ENCODE results near the gene BCL2.
"Not testable (repeated sequence)": the region's sequence is repeated elsewhere in the genome, so short reads cannot be mapped to it uniquely, and the experiment has no call there.

The BCL2 gene

DNA sequence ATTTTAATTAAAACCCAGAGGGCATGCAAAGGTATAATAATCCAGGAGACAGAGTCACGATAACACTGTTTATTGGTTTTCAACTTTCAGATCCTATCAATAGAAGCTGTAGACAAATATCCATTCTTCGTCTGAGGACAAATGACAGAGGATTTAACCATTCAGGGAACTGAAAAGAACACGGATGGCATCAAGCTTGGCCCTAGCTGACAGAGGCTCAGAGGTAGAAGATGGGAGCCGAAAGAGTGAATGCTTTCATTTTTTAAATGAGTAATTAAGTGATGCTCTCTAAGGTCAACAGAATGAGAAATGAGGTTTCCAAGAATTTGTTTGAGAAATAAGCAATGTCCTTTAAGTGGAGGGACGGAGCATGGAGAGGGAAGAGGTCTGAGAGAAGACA, 62.1 kb downstream of the BCL2 start:
- DNase-seq, result no peak

DNA sequence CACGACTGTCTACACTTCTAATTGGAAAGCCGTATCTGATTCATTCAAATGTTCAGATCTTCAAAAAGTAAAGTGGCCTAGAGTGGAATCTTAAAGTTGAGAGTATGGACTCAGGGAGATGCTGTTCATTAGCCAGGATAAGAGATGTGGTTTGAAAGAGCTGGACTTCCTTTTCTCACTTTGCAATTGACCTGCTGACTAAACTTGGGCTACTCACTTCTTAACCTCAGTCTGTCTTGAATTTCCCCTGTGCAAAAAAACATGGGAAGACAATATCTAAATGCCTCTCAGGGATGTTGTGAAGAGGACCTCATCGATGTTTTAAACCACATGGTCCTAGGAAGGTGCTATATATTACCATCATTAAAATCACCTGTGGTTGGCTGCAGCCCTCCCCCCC, 64.1 kb downstream of the BCL2 start:
- DNase-seq, result no peak

DNA sequence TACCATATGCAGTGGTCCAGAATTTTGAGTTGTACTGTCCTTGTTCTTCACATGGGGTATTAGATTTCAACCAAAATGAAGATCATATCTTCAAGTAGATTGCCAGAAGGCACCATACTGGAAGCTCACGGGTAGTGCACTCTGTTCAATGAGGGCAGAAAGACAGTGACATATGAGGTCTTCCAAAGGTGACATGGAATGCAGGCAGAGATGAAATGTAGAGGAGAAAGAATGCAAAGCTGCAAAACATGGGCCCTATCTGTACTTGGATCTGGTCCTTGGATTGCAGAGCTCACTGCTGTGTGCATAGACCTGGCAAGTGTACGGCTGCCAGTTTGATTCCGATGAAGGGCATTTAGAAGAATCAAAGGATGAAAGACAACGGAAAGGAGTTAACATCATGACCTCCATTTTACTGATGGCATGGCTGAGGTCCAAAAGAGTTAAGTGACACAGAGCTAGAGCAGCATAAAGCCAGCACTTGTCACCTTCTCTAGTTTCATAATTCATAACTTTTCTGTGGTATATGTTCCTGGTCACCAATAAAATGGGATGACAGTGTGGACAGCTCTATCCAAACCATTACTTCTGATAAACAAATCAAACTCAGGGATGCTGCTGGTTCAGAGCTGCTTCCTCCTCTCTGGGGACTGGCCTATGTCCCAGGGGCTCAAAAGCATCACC, 64.7 kb downstream of the BCL2 start:
- no peak for DNase-seq

DNA sequence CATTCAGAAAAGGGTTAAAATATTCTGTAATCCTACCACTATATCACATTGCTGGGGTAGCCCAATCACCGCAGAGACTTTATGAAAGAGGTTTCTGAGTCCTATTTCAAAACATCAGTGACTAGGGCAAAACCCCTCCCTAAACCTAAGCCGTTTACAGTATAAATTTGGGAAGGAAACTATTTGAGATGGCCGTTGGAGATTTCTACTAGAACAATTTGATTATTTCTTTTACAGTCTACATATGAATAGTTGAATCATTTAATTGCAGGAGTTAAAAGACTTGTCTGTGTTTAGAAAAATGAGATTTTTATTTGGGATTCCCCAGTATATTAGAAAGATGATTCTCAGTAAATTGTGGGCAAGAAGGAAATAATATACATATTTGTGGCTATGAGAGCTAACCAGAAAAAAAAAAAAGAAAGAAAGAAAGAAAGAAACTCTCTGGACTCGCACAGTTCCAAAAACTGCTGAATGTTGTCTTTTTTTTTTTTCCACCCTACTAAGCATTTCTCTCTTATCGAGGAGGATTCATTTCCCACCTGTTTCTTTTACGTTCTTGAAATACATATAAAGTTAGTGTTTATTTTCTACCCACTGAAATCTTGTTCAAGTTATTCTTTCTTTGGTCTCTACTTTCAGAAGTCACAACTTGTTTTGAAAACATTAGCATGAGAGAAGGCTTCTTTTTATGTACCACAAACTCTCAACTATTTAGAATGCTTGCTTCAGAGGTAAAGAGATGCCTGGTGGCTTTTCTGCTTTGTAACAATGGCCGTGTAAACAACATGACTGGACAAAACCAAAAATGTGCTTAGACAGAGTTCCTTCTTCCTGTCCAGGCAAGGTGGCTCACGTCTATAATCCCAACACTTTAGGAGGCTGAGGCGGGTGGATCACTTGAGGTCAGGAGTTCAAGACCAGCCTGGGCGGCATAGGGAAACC, 65.9 kb downstream of the BCL2 start:
- no peak for DNase-seq

DNA sequence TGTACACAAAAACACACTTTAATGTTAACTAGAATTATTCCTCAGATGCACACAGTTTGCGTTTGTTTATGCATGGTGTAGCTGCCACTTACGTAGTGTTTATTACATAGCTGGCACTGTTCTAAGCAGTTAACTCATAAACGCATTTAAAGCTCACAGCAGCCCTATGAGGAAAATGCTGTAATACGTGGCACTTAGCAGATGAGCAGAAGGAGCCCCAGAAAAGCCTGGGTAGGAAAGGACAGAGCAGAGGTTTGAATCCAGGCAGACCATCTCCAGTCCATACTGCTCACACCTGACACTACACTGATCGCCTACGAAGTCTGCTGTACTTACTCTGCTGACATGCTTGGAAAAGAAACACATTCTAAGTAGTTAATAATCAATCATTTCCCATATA, 66.6 kb downstream of the BCL2 start:
- DNase-seq, result no peak

DNA sequence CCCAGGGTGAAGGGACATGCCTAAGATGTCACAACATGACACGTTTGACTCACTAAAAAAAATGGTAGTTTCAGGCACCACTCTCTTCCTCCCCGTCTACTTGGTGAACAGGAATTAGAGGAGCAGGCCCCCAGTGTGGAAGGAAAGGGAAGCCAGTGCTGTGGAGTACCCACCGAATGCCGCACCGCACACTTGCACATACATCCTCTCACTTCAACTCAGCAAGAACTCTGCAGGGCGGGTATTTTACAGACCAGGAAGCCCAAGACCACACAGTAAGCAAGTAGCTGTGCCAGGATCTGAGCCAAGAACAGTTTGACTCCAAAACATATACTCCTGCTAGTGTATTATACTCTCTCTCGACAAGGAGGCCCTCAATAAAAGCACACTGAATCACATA, 69.8 kb downstream of the BCL2 start:
- DNase-seq, result no peak

DNA sequence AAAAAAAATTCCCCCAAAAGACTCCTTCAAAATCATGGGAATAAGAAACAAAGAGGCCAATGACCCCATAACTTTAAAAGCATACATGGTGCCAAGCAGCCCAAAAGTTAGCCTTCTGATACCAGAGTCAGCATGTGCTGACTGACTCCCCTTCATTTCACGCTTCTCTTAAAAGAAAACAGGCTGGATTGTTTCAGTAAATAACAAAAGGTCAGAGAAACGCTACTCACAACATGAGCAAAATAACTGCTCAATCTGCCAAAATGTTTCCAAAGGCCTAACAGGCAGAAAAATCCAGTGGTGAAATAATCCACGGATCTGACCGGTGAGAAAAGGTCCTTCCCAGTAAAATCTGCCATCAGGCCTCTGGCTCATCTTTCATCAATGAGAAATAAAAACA, 71.6 kb downstream of the BCL2 start:
- DNase-seq, result no peak

DNA sequence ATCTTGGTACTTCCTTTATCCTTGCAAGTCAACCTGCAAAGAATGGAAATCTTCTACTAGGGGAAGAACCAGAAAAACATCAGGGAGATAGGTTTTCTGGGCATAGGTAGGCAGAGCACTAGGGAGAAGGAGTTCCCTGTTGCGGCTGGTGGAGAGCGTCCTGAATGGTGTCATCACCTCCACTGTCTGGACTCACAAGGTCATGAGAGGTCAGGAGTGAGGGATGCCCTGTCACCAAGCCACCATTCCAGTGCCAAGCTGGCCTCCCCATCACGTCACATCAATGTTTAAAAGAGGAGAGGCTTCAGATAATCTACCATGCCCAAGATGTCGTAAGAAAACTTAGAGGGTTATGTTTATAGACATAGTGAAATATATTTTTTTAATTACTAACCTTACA, 72.1 kb downstream of the BCL2 start:
- no peak for DNase-seq

DNA sequence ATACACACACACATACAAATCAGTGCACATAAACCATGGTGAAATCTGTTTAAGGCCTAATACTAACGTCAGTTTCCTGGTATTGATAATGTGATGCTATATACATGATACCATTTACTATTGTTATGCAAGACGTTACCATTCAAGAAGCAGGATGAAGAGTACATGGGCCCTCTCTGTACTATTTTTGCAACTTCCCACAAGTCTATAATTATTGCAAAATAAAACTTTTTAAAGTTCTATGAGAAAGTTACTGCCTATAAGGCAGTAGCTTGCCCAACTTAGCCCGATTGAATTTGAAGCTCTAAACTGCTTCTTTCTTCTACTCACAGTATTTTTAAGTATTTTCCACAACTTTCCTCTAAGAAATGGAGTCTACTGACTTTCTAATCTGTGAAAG, 74.0 kb downstream of the BCL2 start:
- no peak for DNase-seq

DNA sequence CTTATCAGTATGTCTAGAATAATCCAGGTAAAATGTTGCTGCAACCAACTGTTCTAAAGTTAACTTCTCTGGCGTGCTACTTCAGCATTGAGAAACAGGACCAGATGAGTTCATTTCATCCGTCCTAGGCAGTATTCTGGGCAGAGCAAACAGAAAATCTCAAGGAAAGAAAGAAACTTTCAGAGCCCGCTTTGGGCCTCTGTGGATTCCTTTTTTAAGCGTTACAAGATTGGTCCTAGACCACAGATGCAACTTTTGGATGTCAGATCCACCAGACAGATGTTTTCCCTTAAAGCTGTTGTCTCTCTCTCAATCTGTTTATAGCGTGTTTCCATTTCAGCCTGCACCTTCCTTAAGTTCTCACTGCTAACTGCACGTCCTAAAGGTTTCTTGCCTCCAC, 75.0 kb downstream of the BCL2 start:
- DNase-seq, result no peak

DNA sequence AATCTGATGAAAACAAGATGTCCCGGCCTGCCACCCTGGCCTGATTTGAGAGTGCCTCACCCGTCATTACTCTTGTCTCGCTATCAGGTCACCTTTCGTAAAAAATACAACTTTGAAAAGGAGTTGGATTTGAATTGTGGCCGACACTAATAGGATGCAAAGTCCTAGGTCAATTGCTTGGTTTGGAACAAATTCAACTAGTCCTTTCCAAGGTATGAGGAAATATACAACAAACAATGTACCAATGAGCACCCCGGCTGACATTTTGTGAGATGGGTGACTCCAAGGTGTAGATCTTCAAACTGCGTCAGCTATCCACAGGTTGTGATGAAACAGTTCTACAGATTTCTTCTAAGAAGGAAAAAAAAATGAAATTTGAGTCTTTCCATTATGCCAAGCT, 77.8 kb downstream of the BCL2 start:
- DNase-seq, result no peak

DNA sequence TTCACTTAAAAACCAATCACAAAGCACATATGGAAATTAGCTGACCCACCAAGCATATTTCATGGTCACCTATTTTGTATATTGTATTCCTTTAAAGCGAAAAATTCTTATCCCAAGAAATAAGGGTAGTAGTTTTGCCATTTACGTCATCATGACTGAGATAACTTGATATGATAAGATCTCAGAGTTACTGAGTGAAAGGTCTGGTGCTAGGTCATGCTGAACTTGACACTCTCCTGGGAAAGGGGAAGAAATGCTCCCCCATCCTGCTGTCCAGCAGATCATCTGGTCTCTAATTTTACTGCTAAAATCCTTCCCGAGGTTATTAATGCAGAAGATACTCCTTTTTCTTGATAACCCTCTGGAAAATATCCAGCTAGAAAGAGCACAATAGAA, 78.3 kb downstream of the BCL2 start:
- no peak for DNase-seq

DNA sequence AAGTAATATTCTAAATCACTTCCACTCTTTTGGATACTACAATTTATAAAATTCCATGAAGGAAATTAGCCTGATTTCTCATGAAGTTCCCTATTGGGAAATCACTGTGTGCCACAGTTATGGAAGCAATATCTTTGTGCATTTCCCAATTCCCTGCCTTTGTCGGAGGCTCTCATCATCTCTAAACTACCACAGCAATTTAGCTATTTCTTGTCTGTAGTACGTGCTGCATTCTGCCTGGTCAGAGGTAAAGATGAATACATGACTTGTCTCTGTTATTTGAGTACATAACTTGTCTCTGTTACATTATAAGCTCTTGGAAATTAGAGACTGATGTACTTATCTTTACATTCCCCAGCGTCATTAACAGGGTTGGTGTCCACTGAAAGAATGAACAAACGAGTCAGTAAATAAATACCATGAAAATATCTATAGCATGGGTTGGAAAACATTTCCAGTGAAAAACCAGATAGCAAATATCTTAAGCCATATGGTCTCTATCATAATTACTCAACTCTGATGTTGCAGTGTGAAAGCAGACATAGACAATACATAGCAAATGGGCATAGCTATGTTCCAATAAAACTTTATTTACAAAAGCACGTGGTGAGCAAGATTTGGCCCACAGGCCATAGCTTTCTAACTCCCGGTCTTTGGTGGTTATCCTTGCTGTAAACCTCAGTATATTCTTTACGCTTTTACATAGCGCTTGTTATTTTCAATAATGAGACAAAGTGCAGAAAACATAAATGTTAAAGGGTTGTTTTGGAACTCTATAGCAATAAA, 78.8 kb downstream of the BCL2 start:
- no peak for DNase-seq

DNA sequence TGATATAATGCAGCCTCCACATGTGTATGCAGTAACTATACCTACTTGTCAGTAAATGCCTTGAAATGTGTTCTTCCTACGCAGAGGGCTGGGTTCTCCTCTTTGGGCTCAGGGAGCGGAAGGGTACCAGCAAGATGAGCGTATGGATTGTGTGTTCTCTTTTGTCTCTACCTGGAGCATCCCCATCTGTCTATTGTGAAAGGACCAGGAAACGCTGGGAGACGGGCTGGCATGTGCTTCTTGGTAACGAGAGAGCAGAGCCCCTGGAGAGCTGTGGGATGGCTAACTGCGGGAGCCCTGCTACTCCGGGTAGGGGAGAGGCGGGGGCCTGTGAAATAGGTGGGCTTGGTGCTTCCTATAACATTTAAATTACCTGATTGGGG, 80.9 kb downstream of the BCL2 start:
- DNase-seq, result no peak

DNA sequence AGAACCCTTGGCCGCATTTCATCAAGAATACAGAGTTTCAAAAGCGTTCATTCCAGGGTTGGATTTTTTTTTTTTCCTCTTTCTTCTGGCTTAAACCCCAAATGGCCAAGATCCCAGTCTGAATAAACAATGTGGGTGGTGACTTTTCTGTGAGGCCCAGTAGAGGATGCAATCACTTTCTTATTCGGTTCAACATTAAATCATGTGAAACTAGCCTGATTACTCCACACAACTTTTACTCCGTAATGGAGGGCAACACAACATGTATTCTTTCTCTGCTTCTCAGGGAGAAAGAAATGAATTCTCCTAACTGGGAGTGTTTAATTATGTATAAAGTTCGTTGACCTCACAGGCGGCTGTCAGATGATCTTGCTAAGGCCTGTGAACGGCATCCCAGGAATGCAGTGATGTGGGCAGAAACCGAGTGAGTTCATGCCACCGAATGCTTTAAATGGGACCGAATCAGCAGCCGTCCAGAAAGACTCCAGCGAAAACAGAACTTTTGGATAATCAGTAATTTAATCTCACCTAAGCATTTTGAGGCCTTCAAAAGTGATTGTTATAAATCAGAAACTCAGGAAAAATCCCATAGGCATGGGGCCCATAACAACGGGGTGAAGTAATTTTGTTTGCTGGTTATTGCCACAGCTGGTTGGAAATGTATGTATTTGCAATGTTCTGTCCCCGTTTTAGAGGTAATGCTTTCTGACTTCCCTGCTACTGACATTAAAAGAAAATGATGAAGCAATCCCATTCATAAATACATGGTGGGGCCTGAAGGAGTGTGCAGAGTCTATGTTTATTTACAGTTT, 81.5 kb downstream of the BCL2 start:
- no peak for DNase-seq

DNA sequence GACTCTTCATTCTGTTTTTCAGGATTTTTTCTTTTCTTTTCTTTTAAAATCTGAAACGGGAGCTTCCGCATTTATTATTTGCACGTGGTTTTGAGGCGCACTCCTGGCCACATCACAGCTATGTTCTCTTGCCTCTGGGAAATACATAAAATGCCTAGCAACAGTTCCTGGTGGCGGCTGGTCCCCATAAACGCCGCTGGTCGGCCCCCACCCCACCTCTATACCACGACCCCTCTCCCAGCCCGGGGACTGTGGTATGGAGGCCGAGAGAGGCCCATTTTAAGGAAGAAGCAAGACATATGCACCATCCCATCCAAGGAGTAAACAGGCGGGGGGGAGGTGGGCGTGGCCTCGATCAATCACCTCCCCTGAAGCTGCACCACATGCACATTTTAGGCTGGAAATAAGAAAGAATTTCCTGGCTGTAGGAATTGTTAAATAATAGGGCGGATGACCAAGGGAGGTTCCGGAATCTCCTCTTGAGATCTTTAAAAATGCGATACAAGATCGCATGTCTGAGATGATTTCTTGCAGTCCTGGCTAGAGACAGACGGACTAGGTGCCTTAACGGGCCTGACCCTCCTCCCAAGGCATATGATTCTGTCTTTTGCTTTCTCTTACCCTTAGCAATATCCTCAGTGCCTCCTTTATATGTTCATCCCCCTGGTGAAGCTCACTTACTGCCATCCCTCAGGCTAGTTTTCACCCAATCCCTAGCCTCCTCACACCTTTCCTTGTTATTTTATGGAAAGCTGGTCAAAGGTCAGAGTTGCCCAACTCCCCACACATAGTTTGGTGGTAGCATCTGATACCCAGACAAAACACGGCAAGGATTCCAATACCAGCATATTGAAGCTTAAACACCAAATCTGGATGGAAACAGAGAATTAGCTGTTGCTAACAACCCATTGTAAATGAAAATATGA, 82.4 kb downstream of the BCL2 start:
- no peak for DNase-seq

DNA sequence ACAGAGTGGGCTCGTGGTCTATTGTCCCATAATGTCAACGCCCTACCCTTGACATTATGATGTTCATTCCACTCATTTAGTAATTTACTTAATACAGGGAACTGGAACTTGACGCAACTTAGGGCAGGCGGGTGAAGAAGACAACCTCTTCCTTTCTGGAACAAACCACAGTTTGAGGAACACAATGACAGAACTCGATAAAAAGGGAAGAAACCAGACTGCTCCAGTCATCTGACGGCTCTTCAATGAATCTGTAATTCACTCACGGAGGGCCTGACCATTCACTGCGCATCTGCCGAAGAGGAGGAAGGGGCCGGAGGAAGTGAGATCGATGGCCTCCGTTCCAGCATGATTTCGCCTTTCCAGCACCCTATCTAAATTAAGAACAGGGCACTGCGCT, 83.2 kb downstream of the BCL2 start:
- DNase-seq, result no peak

DNA sequence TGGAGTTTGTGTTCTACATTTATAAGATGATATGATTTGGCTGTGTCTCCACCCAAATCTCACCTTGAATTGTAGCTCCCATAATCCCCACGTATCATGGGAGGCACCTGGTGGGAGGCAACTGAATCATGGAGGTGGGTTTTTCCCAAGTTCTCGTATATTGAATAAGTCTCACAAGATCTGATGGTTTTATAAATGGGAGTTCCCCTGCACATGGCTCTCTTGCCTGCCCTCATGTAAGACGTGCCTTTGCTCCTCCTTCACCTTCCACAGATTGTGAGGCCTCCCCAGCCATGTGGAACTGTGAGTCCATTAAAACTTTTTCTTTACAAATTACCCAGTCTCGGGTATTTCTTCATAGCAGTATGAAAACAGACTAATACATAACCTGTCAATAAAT, 83.6 kb downstream of the BCL2 start:
- not testable (repeated sequence) for DNase-seq

DNA sequence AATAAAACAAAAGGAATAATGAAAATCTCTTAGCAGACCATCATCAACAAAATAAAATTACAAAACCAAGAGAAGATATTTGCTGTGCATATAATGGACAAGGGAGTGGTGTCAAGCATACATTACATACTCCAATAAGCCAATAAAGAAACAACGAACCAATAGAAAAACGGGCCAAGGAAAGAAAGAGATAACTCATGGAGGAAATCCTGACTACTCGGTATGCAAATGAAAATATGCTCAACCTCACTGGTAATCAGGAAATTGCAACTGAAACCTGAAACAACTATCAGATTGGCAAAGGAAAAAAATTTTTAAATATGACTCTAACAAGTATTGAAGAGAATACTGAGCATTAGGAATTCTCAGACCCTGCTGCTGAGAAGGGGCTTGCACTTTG, 84.7 kb downstream of the BCL2 start:
- DNase-seq, result no peak

DNA sequence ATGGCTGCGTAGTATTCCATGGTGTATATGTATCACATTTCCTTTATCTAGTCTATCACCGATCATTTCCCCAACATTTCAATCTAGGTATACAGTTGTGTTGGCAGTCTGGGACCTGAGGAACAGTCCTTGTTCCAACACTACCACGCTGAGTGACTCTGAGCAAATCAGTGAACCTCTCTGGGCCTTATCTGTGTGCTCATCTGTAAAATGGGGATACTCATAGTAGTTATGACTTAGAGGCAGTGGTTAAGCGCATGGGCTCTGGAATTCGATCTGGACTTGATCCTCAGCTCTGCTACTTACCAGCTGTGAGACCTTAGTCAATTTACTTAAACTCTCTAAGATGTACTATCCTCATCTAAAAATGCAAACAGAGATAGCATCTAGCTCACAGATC, 85.1 kb downstream of the BCL2 start:
- no peak for DNase-seq

DNA sequence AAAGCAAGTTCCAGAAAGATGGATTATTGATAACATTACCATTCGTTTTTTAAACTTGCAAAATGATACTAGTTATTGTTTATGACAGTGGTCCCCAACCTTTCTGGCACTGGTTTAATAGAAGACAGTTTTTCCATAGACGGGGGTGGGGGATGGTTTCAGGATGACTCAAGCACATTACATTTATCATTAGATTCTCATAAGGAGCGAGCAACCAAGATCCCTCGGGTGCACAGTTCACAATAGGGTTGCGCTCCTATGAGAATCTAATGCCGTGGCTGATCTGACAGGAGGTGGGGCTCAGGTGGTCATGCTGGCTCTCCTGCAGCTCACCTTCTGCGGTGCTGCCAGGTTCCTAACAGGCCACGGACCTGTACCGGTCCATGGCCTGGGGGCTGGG, 86.2 kb downstream of the BCL2 start:
- DNase-seq, result no peak

DNA sequence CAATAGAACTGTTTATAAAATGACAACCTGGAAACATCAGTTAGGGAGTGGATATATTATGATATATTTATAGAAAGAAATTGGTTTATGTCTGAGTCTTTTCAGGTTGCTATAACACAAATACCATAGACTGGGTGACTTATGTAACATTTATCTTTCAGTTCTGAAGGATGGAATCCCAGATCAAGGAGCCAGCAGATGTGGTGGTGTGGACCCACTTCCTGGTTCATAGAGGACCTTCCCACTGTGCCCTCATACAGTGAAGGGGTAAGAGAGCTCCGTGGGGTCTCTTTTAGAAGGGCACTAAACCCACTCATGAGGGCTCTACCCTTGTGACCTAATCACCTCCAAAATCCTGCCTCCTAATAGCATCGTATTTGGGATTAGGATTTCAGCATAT, 86.7 kb downstream of the BCL2 start:
- DNase-seq, result no peak

All from NCI-H187 treated with DMSO at 0.1 percent for 48 hours (cell line).